ENCODE measurements around the gene MPND. TPM values are rescaled to one million over a fixed set of nuclear protein-coding genes. Genes with fewer than 3 reads are reported as not detected.

The MPND gene
- total and polyA plus RNA-seq, 2 of the 13 experiments (the other 11 are each of a cell fraction or from before 2014, with no cell fraction given) = 10.8 to 15.8 TPM

GRCh38 chr19:4310247-4311121 lies 32.9 kb upstream of the MPND start (continued):
- TF ChIP-seq HBP1 (CRISPR knock-in tag; IDR thresholded peaks at IDR 0.05; ENCODE audit: low read depth) = peak; percentile 87; the same call in 1 of the 2 replicates
- TF ChIP-seq RNF2 (conservative IDR thresholded peaks at IDR 0.05; ENCODE audit: low read depth) = peak; percentile 88; the same call in 1 of the 2 replicates
- no peak for TF ChIP-seq ZNF75D (CRISPR knock-in tag; IDR thresholded peaks at IDR 0.05; ENCODE audit: borderline replicate concordance)
- peak; percentile 77 for TF ChIP-seq ZBTB33 (CRISPR knock-in tag; IDR thresholded peaks at IDR 0.05)
- TF ChIP-seq SP140L (CRISPR knock-in tag; IDR thresholded peaks at IDR 0.05; ENCODE audit: borderline replicate concordance) = no peak
- TF ChIP-seq CHD4 (IDR thresholded peaks at IDR 0.05; ENCODE audit: borderline replicate concordance, low read length) = 0 out of 2 replicates have a peak, but pooled peaks have one; percentile 13
- TF ChIP-seq ZNF549 (CRISPR knock-in tag; IDR thresholded peaks at IDR 0.05) = no peak
- 0 out of 2 replicates have a peak, but pooled peaks have one; percentile 5 for TF ChIP-seq CEBPB (IDR thresholded peaks at IDR 0.05; ENCODE audit: borderline replicate concordance, low read depth, low read length)
- TF ChIP-seq ELF4 (CRISPR knock-in tag; IDR thresholded peaks at IDR 0.05; ENCODE audit: borderline replicate concordance) = peak; percentile 91; the same call in 1 of the 2 replicates
- peak; percentile 87; the same call in 1 of the 2 replicates for TF ChIP-seq ZNF784 (CRISPR knock-in tag; IDR thresholded peaks at IDR 0.05; ENCODE audit: borderline replicate concordance)
- peak; percentile 57; the same call in 1 of the 2 replicates for TF ChIP-seq HMG20B (CRISPR knock-in tag; conservative IDR thresholded peaks at IDR 0.05)
- TF ChIP-seq NCOA1 (CRISPR knock-in tag; IDR thresholded peaks at IDR 0.05) = no peak
- TF ChIP-seq NR2C2 (CRISPR knock-in tag; IDR thresholded peaks at IDR 0.05; ENCODE audit: borderline replicate concordance) = peak; percentile 90
- TF ChIP-seq ZNF878 (CRISPR knock-in tag; IDR thresholded peaks at IDR 0.05) = peak; percentile 82
- TF ChIP-seq ZBTB7B (CRISPR knock-in tag; IDR thresholded peaks at IDR 0.05) = 0 out of 2 replicates have a peak, but pooled peaks have one; percentile 40
- peak; percentile 79 for TF ChIP-seq POLR2G (IDR thresholded peaks at IDR 0.05; ENCODE audit: low read depth, low read length)
- peak; percentile 91 for TF ChIP-seq ZSCAN21 (CRISPR knock-in tag; IDR thresholded peaks at IDR 0.05; ENCODE audit: borderline replicate concordance)
- no peak for TF ChIP-seq MED13 (CRISPR knock-in tag; IDR thresholded peaks at IDR 0.05)
- no peak for TF ChIP-seq ARNT (IDR thresholded peaks at IDR 0.05)
- TF ChIP-seq ZNF503 (CRISPR knock-in tag; IDR thresholded peaks at IDR 0.05) = 0 out of 2 replicates have a peak, but pooled peaks have one; percentile 36
- no peak for TF ChIP-seq TCF7L2 (IDR thresholded peaks at IDR 0.05; ENCODE audit: low read depth, low read length)
- TF ChIP-seq TEAD2 (CRISPR knock-in tag; IDR thresholded peaks at IDR 0.05) = 0 out of 2 replicates have a peak, but pooled peaks have one; percentile 76
- no peak for TF ChIP-seq ZNF678 (CRISPR knock-in tag; IDR thresholded peaks at IDR 0.05)
- peak; percentile 94 for TF ChIP-seq RCOR2 (CRISPR knock-in tag; IDR thresholded peaks at IDR 0.05)
- no peak for TF ChIP-seq SMC3 (IDR thresholded peaks at IDR 0.05; ENCODE audit: low read length)

Data from HepG2 (cell line).